ENCODE data around the gene RIOK3. TPM values are rescaled to one million over a fixed set of nuclear protein-coding genes. Genes with fewer than 3 reads are reported as not detected.

RIOK3 gene
- total RNA-seq, 1 donor from 2014 or later, result 48.9 TPM

- no peak for DNase-seq (ENCODE audit: extremely low read depth, low read depth, low spot score)
Measured at GRCh38 chr18:23526501-23527063, 73.5 kb downstream of the RIOK3 start.

- no peak for DNase-seq (ENCODE audit: extremely low read depth, low read depth, low spot score)
Measured at GRCh38 chr18:23528580-23529472, 75.7 kb downstream of the RIOK3 start.

GRCh38 chr18:23529604-23530003 lies 76.5 kb downstream of the RIOK3 start:
- no peak for DNase-seq (ENCODE audit: extremely low read depth, low read depth, low spot score)

GRCh38 chr18:23530195-23530594 lies 77.1 kb downstream of the RIOK3 start:
- no peak for DNase-seq (ENCODE audit: extremely low read depth, low read depth, low spot score)

GRCh38 chr18:23531912-23532311 lies 78.8 kb downstream of the RIOK3 start:
- no peak for DNase-seq (ENCODE audit: extremely low read depth, low read depth, low spot score)

Other genes with a start within 250 kb of the RIOK3 start
- 26.1 TPM in 2 replicates for gene RMC1, start 50.2 kb downstream of the RIOK3 start, total RNA-seq
- 62.0 and 107 TPM in 2 replicates for gene NPC1, start 133.2 kb downstream of the RIOK3 start, total RNA-seq
- 0.24 and 0.58 TPM in 2 replicates for gene ANKRD29, start 209.6 kb downstream of the RIOK3 start, total RNA-seq
- gene LAMA3, start 236.2 kb downstream of the RIOK3 start, total RNA-seq, result 1.9 and 4.9 TPM in 2 replicates

All from glomerular endothelial cell (primary cell).